Activated CD4-positive, alpha-beta T cell treated with anti-CD3 and anti-CD28 coated beads for 36 hours (primary cell): Measurements from ENCODE around the gene KIAA0753. TPM values are rescaled to one million over a fixed set of nuclear protein-coding genes. Genes with fewer than 3 reads are reported as not detected.

Experiments
- ATAC-seq: fragments of 200-7000 bp; cut with Tn5 transposase; one replicate; pipeline ENCODE4 v1.10.0; 2021; ENCODE audit warnings: mild to moderate bottlenecking, moderate library complexity
- CTCF ChIA-PET: fragments of 350-600 bp; sonication (Branson Sonifier 250); formaldehyde crosslinking; loops from one replicate; lab custom pipeline; 2021; ENCODE audit warnings: antibody characterized with exemption; lab: Charles Lee
- POLR2A ChIA-PET: fragments of 350-600 bp; sonication (Branson Sonifier 250); formaldehyde crosslinking; loops from one replicate; lab custom pipeline; 2021; ENCODE audit warnings: antibody characterized with exemption, inconsistent platforms; lab: Charles Lee
- DNase-seq: peaks from one replicate; pipeline ENCODE4 v3.0.0-alpha.2; 2020
- H3K27ac Mint-ChIP-seq: one replicate; pipeline ENCODE4 v1.8.0; 2021; ENCODE audit warnings: mixed read lengths
- H3K27me3 Mint-ChIP-seq: one replicate; pipeline ENCODE4 v1.8.0; 2021; ENCODE audit warnings: mixed read lengths
- H3K36me3 Mint-ChIP-seq: one replicate; pipeline ENCODE4 v1.8.0; 2021; ENCODE audit warnings: low read depth, mixed read lengths
- H3K4me1 Mint-ChIP-seq: one replicate; pipeline ENCODE4 v1.8.0; 2021; ENCODE audit warnings: mixed read lengths
- H3K4me3 Mint-ChIP-seq: one replicate; pipeline ENCODE4 v1.8.0; 2021; ENCODE audit warnings: mild to moderate bottlenecking, moderate library complexity, mixed read lengths
- H3K9me3 Mint-ChIP-seq: one replicate; pipeline ENCODE4 v1.8.0; 2021; ENCODE audit warnings: low read depth, mixed read lengths
- intact Hi-C, 2 experiments: fragments of 100-400 bp; cut with DNase I in 1 of 2; cut with micrococcal nuclease in 1 of 2; formaldehyde crosslinking; loops; one replicate each; pipeline versions ENCODE4 v1.14.2 to v1.15.1; 2022 to 2024; cut with DNase I, micrococcal nuclease
- total RNA-seq, 2 experiments: library from RNA; stranded (reverse); gene quantifications; one replicate each; pipeline ENCODE4 v1.2.3, GENCODE V29; 2021

Gene KIAA0753
- total RNA-seq, 2 experiments from 2014 or later: 17.1 to 24.9 TPM

GRCh38 chr17:6679241-6679640 is 38.7 kb upstream of the KIAA0753 start:
- Mint-ChIP-seq H3K4me1 (peaks cover 6% of the 10 kb centered on the region), H3K9me3 (no peaks in the 10 kb centered on the region), H3K4me3 (no peak overlapping the region), H3K36me3 (no peaks in the 10 kb centered on the region), H3K27ac (no peak overlapping the region), H3K27me3 (peaks cover 10% of the 10 kb centered on the region)
- intact Hi-C loops: no loop called here
- POLR2A ChIA-PET: no interaction called here
- DNase-seq (no peak), ATAC-seq (no peak)
- CTCF ChIA-PET: no interaction called here

DNA sequence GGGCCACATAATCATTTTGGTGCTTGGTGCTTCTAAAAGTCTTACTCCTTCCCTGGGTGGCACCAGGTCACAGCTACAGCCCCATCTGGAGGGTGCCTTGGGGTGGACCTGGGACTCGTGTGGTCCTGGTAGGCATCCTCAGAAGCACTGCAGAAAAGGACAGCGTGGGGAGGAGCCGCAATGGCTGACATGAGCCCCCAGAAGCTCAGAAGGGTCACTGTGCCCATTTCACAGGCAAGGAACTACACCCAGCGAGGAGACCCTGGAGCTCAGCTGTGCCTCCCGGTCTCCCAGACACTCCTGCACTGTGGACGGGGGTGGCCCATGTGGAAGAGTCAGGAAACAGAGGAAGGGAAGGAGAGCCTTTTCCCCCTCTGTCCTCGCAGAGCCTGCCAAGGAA is 37.4 kb upstream of the KIAA0753 start:
- ChIA-PET POLR2A (no interaction called here), CTCF (interaction anchor here (1.0 kb wide), 2 partner anchors 12 to 233 kb away, joined by 3 to 4 read pairs; no protein-coding TSS in a partner anchor)
- H3K4me3 Mint-ChIP-seq: no peak overlapping the region
- H3K27ac Mint-ChIP-seq: no peak overlapping the region
- H3K27me3 Mint-ChIP-seq: peaks cover 9% of the 10 kb centered on the region
- H3K36me3 Mint-ChIP-seq: no peaks in the 10 kb centered on the region
- DNase-seq (no peak), ATAC-seq (no peak)
- no peaks in the 10 kb centered on the region for H3K9me3 Mint-ChIP-seq
- intact Hi-C loops: no loop called here
- H3K4me1 Mint-ChIP-seq: peaks cover 6% of the 10 kb centered on the region

DNA sequence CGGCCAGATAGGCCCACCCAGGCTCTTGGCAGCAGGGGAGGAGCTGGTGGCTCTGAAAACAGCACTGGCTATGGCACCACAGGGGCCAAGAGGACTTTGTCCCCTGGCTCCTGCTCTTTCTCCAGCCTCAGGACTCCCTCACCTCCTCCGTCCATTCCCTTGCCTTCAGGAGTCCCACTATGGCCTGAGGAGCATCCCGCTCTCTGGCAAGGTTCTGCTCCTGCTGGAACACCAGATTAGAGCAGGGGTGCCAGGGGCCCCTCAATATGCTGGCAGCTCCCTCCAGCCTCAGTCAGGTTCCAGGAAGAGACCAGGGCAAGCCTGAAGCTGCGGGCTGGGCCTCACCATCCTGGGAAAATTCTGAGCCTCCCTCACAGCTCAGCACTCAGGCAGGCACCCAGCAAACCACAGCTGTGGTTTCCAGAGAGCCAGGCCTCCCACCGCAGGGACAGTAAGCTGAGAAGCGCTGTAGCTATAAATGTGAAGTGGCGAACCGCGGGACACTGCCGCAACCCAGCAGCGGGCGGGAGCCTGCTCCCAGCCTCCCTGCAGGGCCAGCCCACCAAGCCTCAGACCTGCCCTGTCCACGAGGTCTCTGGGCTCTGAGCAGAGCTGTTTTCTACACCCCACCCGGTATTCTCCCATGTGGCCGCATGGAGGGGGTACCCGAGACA is 36.8 kb upstream of the KIAA0753 start:
- ChIA-PET POLR2A (no interaction called here), CTCF (interaction anchor here (0.5 to 1.3 kb wide), 4 partner anchors 10 to 1217 kb away, joined by 3 to 6 read pairs (median 4); no protein-coding TSS in a partner anchor)
- Mint-ChIP-seq H3K36me3 (no peaks in the 10 kb centered on the region), H3K27ac (no peak overlapping the region), H3K9me3 (no peaks in the 10 kb centered on the region), H3K27me3 (peaks cover 9% of the 10 kb centered on the region), H3K4me1 (peaks cover 6% of the 10 kb centered on the region), H3K4me3 (no peak overlapping the region)
- peak; percentile 42 for DNase-seq
- no peak for ATAC-seq
- intact Hi-C loops: no loop called here

GRCh38 chr17:6676802-6677157 is 36.3 kb upstream of the KIAA0753 start:
- ATAC-seq: no peak
- intact Hi-C loops: no loop called here
- Mint-ChIP-seq H3K4me1 (peaks cover 6% of the 10 kb centered on the region), H3K9me3 (no peaks in the 10 kb centered on the region), H3K36me3 (no peaks in the 10 kb centered on the region), H3K27ac (no peak overlapping the region), H3K27me3 (peaks cover 9% of the 10 kb centered on the region), H3K4me3 (no peak overlapping the region)
- ChIA-PET POLR2A (no interaction called here), CTCF (interaction anchor here (0.5 to 1.3 kb wide), 3 partner anchors 10 to 1216 kb away, joined by 3 to 6 read pairs (median 4); no protein-coding TSS in a partner anchor)
- DNase-seq: no peak

DNA sequence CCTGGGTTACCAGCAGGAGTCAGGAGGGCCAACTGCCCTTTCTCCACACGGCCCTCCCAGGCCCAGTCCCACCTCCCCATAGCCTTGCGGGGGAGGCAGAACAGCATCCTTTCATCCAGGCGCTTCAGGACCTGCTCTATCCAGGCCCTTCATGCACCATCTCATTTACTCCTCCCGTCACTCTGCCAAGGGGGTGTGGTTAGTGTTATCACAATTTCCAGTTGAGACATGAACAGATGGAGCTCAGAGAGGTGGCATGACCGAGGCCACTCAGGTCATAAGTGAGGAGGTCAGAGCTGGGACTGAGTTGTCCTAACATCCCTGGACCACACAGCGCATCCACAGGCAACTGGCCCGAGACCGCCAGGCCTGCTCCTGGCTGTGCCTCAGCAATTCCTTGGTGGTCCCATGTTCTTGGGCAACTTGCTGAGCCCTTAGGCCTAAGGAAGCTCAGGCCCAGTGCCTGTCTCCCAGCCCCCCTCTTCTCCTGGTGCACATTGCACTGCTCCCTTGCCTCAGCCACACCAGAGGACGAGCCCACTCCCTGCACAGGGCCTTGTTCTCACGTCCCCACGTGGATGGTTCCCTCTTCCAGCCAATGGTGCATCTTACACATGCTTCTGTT is 34.8 kb upstream of the KIAA0753 start:
- ChIA-PET POLR2A (no interaction called here), CTCF (no interaction called here)
- H3K4me1 Mint-ChIP-seq: peaks cover 6% of the 10 kb centered on the region
- peaks cover 5% of the 10 kb centered on the region for H3K27me3 Mint-ChIP-seq
- H3K9me3 Mint-ChIP-seq: no peaks in the 10 kb centered on the region
- DNase-seq (no peak), ATAC-seq (no peak)
- H3K4me3 Mint-ChIP-seq: no peak overlapping the region
- intact Hi-C loops: no loop called here
- no peak overlapping the region for H3K27ac Mint-ChIP-seq
- no peaks in the 10 kb centered on the region for H3K36me3 Mint-ChIP-seq

DNA sequence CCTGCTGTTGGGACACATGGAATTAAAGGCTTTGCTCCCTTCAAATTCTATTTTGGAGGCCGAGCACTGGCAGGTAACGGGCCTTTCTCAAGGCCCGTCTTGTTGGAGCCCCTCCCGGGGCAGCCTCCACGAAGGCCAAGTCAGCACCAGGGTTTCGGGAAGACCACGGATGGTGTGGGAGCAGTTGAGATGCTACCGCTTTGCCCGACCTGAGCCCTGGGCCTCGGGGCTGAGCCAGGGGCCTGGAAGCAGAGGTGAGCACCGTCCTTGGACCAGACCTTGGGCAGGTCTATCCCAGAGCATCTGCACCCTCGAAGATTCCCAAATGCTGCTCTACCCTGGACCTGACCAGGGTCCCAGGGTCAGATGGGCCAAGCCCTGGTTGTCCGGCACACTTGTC is 34.1 kb upstream of the KIAA0753 start:
- no peak for DNase-seq
- Mint-ChIP-seq H3K27me3 (peaks cover 2% of the 10 kb centered on the region), H3K36me3 (no peaks in the 10 kb centered on the region), H3K4me3 (no peak overlapping the region), H3K4me1 (peaks cover 6% of the 10 kb centered on the region), H3K9me3 (no peaks in the 10 kb centered on the region), H3K27ac (no peak overlapping the region)
- POLR2A ChIA-PET: no interaction called here
- intact Hi-C loops: no loop called here
- CTCF ChIA-PET: no interaction called here
- no peak for ATAC-seq

DNA sequence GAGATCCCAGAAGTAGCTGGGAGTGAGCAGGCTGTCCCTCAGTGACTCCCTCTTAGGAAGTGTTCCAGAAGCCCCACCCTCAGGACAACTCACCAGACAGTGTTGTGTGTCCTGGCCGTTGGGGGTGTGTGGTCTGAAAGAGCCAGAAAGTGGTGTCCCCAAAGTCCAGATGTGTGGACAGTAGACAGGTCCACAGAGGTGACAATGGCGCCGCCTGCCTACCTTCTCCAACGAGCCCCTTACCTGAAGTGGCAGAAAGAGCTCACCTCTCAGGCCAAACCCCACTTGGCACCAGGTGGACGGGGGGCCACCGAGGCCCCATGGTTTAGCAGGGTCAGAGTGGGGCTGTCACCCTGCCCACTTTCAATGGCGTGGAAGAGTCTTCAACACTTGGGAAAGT is 30.9 kb upstream of the KIAA0753 start:
- Mint-ChIP-seq H3K27ac (no peak overlapping the region), H3K36me3 (no peaks in the 10 kb centered on the region), H3K4me1 (peaks cover 3% of the 10 kb centered on the region), H3K9me3 (no peaks in the 10 kb centered on the region), H3K27me3 (no peaks in the 10 kb centered on the region), H3K4me3 (no peak overlapping the region)
- intact Hi-C loops: no loop called here
- ATAC-seq: no peak
- DNase-seq: no peak
- ChIA-PET CTCF (interaction anchor here (1.0 to 1.5 kb wide), 3 partner anchors 10 to 250 kb away, joined by 3 to 7 read pairs (median 4); no protein-coding TSS in a partner anchor), POLR2A (no interaction called here)

DNA sequence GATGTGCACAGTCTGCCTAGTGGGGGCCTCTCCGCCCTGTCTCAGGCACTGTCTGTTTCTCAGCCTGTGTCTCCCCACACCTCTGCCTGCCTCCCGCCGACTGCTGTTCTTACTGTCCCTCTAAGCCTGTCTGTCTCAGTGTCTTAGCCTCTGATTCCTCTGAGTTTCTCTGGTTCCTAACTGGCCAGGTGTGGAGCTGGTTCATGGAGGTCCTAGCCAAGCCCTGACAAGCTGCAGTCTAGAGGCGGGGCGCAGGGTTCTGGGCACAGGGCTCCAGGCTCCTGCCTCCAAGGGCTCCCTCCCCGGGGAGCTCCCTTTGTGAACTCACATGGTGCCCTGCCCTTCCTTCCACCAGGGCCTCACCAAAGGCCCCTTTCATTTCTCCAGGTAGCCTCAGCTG is 30.5 kb upstream of the KIAA0753 start:
- Mint-ChIP-seq H3K27me3 (no peaks in the 10 kb centered on the region), H3K4me3 (no peak overlapping the region), H3K27ac (no peak overlapping the region), H3K9me3 (no peaks in the 10 kb centered on the region), H3K36me3 (no peaks in the 10 kb centered on the region), H3K4me1 (peaks cover 3% of the 10 kb centered on the region)
- intact Hi-C loops: no loop called here
- ChIA-PET POLR2A (no interaction called here), CTCF (interaction anchor here (1.0 to 1.5 kb wide), 3 partner anchors 10 to 251 kb away, joined by 3 to 7 read pairs (median 4); no protein-coding TSS in a partner anchor)
- no peak for ATAC-seq
- no peak for DNase-seq

- Mint-ChIP-seq H3K27ac (no peak overlapping the region), H3K36me3 (no peaks in the 10 kb centered on the region), H3K9me3 (no peaks in the 10 kb centered on the region), H3K4me1 (peaks cover 3% of the 10 kb centered on the region), H3K27me3 (no peaks in the 10 kb centered on the region), H3K4me3 (no peak overlapping the region)
- POLR2A ChIA-PET: no interaction called here
- no peak for ATAC-seq
- DNase-seq: no peak
- intact Hi-C loops: no loop called here
- CTCF ChIA-PET: interaction anchor here (1.0 to 1.5 kb wide), 3 partner anchors 9 to 251 kb away, joined by 3 to 7 read pairs (median 4); no protein-coding TSS in a partner anchor
These were observed 30.1 kb upstream of the KIAA0753 start for GRCh38 chr17:6670571-6670970.

DNA sequence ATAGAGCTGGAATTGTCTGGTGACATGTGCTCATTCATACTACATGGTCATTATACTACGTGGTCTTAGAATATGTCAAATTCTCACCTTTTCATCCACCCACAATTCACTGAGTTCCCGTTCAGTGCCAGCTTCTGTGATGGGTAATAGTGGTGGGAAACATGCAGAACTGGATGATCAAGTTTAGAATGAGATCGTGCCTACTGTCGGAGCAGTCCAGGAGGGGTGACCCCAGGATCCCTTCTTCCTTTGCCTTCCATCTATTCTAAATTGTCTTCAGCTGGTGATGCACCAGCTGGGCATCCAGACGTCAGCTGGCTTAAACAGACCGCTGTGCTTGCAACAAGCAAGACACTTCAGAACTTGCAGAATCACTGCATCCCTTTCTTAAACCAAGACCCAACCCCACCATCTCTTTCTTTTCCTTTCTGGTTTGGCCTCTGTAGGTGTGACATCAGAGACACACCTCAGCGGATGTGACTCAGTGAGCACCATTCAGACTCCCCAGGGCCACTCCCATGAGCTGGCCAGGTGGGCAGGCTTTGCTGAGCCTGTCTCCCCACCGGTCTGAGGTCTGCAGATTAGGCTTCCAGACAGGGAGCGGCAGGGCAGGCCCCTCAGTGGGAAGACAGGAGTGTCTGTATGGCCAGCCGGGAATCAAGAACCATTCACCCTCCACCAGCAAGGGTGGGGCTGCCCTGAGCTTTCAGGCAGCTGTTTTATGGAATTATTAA is 29.1 kb upstream of the KIAA0753 start:
- intact Hi-C loops: loop anchor here (5.0 to 10.0 kb wide), 5 partner anchors 123 to 245 kb away; no protein-coding TSS in a partner anchor
- POLR2A ChIA-PET: no interaction called here
- CTCF ChIA-PET: interaction anchor here (0.9 kb wide), 1 partner anchor 224 kb away, joined by 3 read pairs; no protein-coding TSS in a partner anchor

GRCh38 chr17:6668727-6669425 is 28.4 kb upstream of the KIAA0753 start:
- Mint-ChIP-seq H3K27ac (no peak overlapping the region), H3K9me3 (no peaks in the 10 kb centered on the region), H3K4me1 (peaks cover 3% of the 10 kb centered on the region), H3K27me3 (no peaks in the 10 kb centered on the region), H3K4me3 (no peak overlapping the region), H3K36me3 (no peaks in the 10 kb centered on the region)
- intact Hi-C loops: loop anchor here (5.0 to 10.0 kb wide), 5 partner anchors 123 to 246 kb away; no protein-coding TSS in a partner anchor
- no peak for ATAC-seq
- DNase-seq: no peak
- ChIA-PET POLR2A (no interaction called here), CTCF (interaction anchor here (0.9 to 1.1 kb wide), 2 partner anchors 225 to 246 kb away, joined by 3 read pairs; no protein-coding TSS in a partner anchor)

More for the DNA sequence above, 29.1 kb upstream of the KIAA0753 start:
- no peaks in the 10 kb centered on the region for H3K27me3 Mint-ChIP-seq
- H3K27ac Mint-ChIP-seq: no peak overlapping the region
- no peaks in the 10 kb centered on the region for H3K9me3 Mint-ChIP-seq
- H3K4me3 Mint-ChIP-seq: no peak overlapping the region
- DNase-seq (no peak), ATAC-seq (no peak)
- peaks cover 3% of the 10 kb centered on the region for H3K4me1 Mint-ChIP-seq
- no peaks in the 10 kb centered on the region for H3K36me3 Mint-ChIP-seq
